ENCODE results near the gene UGDH.

DNA sequence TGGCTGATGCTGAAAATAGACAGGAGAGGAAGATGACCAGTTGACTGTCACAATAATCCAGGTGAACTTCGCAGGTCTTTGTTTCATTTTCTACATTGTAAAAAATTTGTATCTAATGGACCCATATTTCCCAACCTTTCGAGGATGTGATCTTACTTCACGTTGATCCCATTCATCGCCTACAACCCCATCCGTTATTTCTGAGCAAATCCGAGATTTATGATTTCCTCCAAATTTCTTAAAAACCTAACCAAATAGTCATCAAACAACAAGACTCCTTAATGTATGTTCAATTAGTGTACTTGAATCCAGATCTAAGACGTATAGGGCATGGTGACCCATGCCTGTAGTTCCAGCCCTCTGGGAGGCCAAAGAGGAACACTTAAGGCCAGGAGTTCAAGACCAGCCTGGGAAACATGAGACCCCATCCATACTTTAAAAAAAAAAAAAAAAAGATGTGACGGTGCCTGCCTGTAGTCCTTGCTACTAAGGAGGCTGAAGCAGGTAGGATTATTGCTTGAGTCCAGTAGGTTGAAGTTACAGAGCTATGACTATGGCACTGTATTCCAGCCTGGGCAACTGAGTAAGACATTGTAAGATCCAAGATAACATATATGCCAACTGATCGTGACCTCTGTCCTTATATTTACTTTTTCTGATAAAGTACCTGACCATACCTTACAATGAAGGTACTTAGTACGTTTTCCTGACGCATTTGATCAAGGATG lies 74.2 kb downstream of the UGDH start:
- TF ChIP-seq CTCF (tag by site-specific recombination; IDR thresholded peaks at IDR 0.05) (no peak), YY1 (tag by site-specific recombination; IDR thresholded peaks at IDR 0.05) (no peak), ZNF518A (tag by site-specific recombination; conservative IDR thresholded peaks at IDR 0.05; ENCODE audit: low read depth) (no peak), BCL11A (tag by site-specific recombination; IDR thresholded peaks at IDR 0.05; ENCODE audit: low read depth) (no peak), ZBTB21 (tag by site-specific recombination; IDR thresholded peaks at IDR 0.05) (no peak), ZBTB7A (tag by site-specific recombination; IDR thresholded peaks at IDR 0.05; ENCODE audit: low read depth) (no peak), ZNF624 (tag by site-specific recombination; IDR thresholded peaks at IDR 0.05) (no peak), ZNF449 (tag by site-specific recombination; IDR thresholded peaks at IDR 0.05) (no peak), ZFP69B (tag by site-specific recombination; IDR thresholded peaks at IDR 0.05) (no peak), ZNF707 (tag by site-specific recombination; IDR thresholded peaks at IDR 0.05) (no peak), ZBTB44 (tag by site-specific recombination; IDR thresholded peaks at IDR 0.05) (no peak), ZNF146 (tag by site-specific recombination; IDR thresholded peaks at IDR 0.05) (no peak)
- TF ChIP-seq, protein P1, sequence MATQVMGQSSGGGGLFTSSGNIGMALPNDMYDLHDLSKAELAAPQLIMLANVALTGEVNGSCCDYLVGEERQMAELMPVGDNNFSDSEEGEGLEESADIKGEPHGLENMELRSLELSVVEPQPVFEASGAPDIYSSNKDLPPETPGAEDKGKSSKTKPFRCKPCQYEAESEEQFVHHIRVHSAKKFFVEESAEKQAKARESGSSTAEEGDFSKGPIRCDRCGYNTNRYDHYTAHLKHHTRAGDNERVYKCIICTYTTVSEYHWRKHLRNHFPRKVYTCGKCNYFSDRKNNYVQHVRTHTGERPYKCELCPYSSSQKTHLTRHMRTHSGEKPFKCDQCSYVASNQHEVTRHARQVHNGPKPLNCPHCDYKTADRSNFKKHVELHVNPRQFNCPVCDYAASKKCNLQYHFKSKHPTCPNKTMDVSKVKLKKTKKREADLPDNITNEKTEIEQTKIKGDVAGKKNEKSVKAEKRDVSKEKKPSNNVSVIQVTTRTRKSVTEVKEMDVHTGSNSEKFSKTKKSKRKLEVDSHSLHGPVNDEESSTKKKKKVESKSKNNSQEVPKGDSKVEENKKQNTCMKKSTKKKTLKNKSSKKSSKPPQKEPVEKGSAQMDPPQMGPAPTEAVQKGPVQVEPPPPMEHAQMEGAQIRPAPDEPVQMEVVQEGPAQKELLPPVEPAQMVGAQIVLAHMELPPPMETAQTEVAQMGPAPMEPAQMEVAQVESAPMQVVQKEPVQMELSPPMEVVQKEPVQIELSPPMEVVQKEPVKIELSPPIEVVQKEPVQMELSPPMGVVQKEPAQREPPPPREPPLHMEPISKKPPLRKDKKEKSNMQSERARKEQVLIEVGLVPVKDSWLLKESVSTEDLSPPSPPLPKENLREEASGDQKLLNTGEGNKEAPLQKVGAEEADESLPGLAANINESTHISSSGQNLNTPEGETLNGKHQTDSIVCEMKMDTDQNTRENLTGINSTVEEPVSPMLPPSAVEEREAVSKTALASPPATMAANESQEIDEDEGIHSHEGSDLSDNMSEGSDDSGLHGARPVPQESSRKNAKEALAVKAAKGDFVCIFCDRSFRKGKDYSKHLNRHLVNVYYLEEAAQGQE (tag by site-specific recombination; IDR thresholded peaks at IDR 0.05): no peak
- TF ChIP-seq, protein P2, sequence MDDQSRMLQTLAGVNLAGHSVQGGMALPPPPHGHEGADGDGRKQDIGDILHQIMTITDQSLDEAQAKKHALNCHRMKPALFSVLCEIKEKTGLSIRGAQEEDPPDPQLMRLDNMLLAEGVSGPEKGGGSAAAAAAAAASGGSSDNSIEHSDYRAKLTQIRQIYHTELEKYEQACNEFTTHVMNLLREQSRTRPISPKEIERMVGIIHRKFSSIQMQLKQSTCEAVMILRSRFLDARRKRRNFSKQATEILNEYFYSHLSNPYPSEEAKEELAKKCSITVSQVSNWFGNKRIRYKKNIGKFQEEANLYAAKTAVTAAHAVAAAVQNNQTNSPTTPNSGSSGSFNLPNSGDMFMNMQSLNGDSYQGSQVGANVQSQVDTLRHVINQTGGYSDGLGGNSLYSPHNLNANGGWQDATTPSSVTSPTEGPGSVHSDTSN (CRISPR knock-in tag; IDR thresholded peaks at IDR 0.05): no peak
